GM20000 (cell line): ENCODE measurements around the gene FBXL13.

Source experiments
- DNase-seq: peaks from one replicate; pipeline ENCODE4 v3.0.0; 2012; ENCODE audit warnings: low spot score
- TF ChIP-seq, protein P1 (sequence below): IDR thresholded peaks from 2 replicates; pipeline ENCODE4 v1.5.1; 2012; ENCODE audit warnings: mild to moderate bottlenecking, control low read depth; ENCODE audit errors: extremely low read depth, missing control alignments

Gene FBXL13

DNA sequence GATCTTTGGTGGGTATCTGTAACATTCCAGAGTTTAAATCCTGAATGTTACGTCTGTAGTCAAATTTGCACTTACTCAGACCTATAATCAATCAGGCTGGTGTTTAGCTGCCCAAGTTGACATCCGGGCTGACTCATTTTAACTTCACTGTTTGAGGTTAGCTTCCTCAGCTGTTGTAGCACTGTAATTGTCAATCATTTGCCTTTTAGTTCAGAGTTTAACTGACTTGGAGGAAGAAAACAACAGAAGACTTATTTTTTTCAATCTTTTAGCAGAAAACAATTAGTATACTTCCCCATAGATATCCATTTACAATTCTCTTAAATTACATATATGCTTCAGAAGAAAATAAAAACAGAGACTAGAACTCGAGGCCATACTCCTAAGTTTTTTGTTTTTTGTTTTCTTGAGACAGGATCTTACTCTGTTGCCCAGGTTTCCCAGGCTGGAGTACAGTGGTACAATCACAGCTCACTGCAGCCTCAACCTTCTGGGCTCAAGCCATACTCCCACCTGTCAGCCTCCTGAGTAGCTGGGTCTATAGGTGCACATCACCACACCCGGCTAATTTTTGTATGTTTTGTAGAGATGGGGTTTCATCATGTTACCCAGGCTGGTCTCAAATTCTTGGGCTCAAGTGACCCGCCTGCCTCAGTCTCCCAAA, 200.3 kb downstream of the FBXL13 start:
- peak; percentile 49 for DNase-seq
- TF ChIP-seq, protein P1, sequence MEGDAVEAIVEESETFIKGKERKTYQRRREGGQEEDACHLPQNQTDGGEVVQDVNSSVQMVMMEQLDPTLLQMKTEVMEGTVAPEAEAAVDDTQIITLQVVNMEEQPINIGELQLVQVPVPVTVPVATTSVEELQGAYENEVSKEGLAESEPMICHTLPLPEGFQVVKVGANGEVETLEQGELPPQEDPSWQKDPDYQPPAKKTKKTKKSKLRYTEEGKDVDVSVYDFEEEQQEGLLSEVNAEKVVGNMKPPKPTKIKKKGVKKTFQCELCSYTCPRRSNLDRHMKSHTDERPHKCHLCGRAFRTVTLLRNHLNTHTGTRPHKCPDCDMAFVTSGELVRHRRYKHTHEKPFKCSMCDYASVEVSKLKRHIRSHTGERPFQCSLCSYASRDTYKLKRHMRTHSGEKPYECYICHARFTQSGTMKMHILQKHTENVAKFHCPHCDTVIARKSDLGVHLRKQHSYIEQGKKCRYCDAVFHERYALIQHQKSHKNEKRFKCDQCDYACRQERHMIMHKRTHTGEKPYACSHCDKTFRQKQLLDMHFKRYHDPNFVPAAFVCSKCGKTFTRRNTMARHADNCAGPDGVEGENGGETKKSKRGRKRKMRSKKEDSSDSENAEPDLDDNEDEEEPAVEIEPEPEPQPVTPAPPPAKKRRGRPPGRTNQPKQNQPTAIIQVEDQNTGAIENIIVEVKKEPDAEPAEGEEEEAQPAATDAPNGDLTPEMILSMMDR: no peak

DNA sequence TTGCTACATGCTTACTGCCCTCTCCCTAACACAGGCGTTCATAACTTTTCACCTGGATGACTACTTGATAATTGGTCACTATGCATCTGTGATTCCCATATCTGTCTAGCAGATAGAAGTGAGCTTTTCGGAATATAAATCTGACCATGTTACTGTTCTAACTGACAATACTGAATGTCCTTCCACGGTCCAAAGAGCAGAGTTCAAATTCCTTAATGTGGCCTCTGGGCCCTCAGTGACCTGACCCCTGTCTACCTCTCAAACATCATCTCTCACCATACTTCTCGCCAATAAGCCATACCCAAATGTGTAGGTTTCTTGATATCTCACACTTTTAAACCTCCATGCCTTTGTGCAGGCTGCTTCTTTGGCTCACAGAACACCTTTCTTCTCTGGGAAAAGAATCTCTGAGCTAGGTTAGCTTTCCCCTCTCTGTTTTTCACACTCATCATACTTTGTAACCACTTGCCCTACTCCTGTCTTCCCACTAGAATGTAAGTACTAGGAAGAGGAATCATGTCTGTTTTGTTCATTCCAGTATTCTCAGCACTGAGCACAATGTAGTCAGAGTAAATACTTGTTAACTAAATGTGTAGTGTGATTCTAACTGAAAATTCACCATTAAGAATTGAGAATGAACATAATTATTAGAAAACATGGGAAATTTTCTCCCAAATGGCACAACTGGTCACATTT, 201.0 kb downstream of the FBXL13 start:
- TF ChIP-seq, protein P1: no peak
- no peak for DNase-seq

DNA sequence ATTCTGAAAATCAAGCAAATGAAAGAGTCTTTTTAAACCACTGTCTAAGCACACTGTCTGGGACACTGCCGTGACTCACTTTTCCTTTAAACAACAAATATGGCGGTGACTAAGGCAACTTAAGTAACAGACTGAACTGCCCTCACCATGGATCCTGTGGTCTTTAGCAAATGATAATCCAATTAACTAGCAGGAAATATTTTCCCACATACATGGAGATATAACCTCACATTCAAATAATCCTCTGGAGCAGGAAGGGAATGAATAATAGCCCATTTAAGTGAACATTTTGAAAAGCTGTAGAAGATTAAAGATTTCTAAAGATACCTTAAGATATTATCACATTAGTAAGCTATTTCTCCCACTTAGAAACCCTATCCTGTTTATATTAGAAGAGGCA, 202.1 kb downstream of the FBXL13 start:
- no peak for DNase-seq
- TF ChIP-seq, protein P1: no peak

DNA sequence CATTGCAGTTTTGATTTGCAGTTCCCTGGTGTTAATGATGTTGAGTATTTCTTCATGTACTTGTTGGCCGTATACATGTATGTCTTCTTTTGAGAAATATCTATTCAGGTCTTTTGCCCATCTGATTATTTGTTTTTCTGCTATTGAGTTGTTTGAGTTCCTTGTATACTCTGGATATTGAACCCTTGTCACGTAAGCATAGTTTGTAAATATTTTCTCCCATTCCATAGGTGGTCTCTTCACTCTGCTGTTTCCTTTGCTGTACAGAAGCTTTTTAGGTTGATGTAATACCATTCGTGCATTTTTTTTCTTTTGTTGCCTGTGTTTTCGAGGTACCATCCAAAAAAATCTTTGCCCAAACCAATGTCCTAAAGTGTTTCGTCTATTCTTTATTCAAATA, 205.4 kb downstream of the FBXL13 start:
- TF ChIP-seq, protein P1: no peak
- no peak for DNase-seq

DNA sequence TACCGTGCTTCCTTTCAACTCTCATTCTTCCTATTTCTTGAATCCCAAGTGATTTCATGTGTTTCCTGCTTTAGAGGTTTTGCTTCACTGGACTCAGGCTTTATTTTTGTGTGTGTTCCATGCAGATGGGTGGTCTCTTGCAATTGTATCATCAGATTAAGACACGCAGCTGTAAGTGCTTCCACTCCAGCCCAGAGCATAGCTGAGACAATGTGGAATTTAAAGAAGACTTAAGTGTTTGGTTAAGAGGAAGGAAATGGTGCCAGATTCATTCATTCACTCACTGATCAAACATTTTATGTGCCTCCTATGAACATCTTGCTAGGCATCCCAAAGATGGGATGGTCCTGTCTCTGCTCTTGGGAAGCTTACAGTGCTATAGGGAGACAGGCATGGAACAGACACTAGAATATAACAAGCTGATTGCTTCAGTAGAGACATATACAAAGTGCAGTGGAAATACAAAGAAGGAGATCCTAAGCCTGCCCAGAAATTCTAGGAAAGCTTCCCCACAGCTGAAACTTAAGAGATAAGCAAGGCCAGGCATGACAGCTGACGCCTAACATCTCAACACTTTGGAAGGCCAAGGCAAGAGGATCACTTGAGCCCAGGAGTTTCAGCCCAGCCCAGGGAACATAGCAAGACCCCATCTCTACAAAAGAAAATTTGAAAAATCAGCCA, 207.9 kb downstream of the FBXL13 start:
- no peak for DNase-seq
- TF ChIP-seq, protein P1: no peak

DNA sequence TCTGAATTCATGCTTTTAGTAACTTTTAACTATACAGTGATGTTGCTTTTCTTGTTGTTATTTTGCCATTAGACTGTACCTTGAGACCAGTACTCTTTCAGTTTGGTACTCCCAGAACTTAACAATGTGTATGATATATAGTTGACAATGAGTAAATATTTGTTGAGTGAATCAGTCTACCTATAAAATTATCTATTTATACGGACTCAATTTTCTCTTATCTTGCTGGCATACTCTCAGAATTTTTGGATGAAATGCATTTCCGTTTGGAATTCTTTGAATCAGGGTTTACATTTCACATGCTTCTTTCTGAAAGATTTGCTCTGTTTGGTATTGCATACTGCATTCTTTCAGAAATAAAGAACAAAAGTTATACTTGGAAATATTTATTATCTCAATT, 209.6 kb downstream of the FBXL13 start:
- no peak for DNase-seq
- TF ChIP-seq, protein P1: no peak

DNA sequence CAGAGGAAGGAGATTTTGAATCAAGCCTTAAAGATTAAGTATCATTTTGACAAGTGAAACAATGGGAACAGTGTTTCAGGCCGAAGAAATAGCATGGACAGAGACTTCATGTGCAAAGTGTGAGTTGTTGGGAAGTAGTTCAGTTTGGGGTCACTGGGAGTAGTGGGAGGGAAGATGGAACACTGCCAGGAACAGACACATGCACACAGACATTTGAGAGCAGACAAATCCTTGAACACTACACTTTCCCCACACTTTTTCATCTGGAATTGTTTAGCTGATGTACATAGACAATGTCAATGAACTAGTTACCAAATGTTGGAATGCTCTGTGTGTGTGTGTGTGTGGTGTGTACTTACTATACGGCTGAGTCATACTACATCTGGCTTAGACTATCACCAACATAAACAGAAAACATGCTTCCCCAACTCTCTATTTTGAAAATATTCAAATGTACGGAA, 214.2 kb downstream of the FBXL13 start:
- TF ChIP-seq, protein P1: no peak
- no peak for DNase-seq
